GM12874 (cell line): Measurements from ENCODE around the gene RASGRP1.

ENCODE experiments used
- CTCF ChIP-seq: IDR thresholded peaks from 2 replicates; pipeline ENCODE4 v1.5.1; 2011; ENCODE audit warnings: low read depth, mild to moderate bottlenecking, control low read depth, low read length, moderate library complexity; ENCODE audit not compliant: insufficient read depth

RASGRP1 gene

GRCh38 chr15:38459480-38459879 is 105.1 kb downstream of the RASGRP1 start:
- TF ChIP-seq CTCF = no peak

GRCh38 chr15:38458646-38459045 is 106.0 kb downstream of the RASGRP1 start:
- TF ChIP-seq CTCF = no peak

GRCh38 chr15:38455092-38455491 is 109.5 kb downstream of the RASGRP1 start:
- no peak for TF ChIP-seq CTCF

DNA sequence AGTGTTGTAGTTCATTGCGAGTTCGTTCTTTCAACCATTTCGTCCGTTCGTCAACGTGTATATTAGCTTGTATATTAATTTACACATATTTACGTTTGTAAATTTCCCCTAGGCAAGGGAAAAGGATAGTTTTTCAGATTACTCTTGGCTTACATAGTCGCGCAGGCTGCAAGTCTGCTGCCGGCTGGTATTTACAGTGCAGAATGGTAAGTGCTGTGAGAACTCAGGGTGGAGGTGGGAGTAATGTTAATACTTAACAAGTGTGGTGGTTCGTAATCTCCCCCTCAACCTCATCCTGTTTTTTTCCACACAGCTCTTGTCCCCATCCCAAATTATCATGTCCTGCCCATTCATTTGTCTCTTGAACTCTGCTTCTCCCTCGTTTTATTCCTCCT is 109.9 kb downstream of the RASGRP1 start:
- no peak for TF ChIP-seq CTCF

GRCh38 chr15:38453971-38454695 is 110.5 kb downstream of the RASGRP1 start, which contains the start of gene FAM98B:
FAM98B (plus strand) TSS chr15:38454127; CDS start chr15:38454162, 35 bp downstream.
- no peak for TF ChIP-seq CTCF

- no peak for TF ChIP-seq CTCF
These were observed 123.5 kb downstream of the RASGRP1 start for GRCh38 chr15:38441130-38441519.

- TF ChIP-seq CTCF = peak; percentile 86
These were observed 124.1 kb downstream of the RASGRP1 start for GRCh38 chr15:38440353-38441129.
